K562 (cell line): ENCODE data around the gene ANAPC16. TPM values are rescaled to one million over a fixed set of nuclear protein-coding genes. Genes with fewer than 3 reads are reported as not detected.

Experiments
- ERF ChIP-seq: fragments of 450-650 bp; formaldehyde crosslinking; IDR thresholded peaks from 2 replicates; pipeline ENCODE4 v1.4.0; 2020; ENCODE audit warnings: mild to moderate bottlenecking, mixed read lengths
- SMARCA5 ChIP-seq: fragments of 450-650 bp; IDR thresholded peaks from 2 replicates; pipeline ENCODE4 v1.6.1; 2016
- polyA plus RNA-seq, 8 experiments: library from polyadenylated mRNA; depleted of rRNA in 4 of 8; stranded (reverse) in 5 of 8; unstranded in 3 of 8; fragments of >200 nt; fragmentation: Nextera tagmentation in 2 of 8; fragmentation: Illumina TruSeq in 1 of 8; extraction: Ambion mirVana in 2 of 8; extraction: Trizol in 1 of 8; gene quantifications; 2 replicates each; pipeline versions ENCODE4 v1.2.1 to v1.2.3, GENCODE V29; 2011 to 2014; ENCODE audit warnings: inconsistent platforms in 1 of 8, missing spikeins in 1 of 8
- total RNA-seq, 7 experiments: library from RNA; depleted of rRNA in 6 of 7; stranded (reverse); fragments of >200 nt in 6 of 7; fragmentation: Illumina TruSeq in 2 of 7; extraction: Trizol in 2 of 7; gene quantifications; 2 replicates each; pipeline versions ENCODE4 v1.2.1 to v1.2.3, GENCODE V29; 2011 to 2021; ENCODE audit warnings: low replicate concordance in 1 of 7
- TF ChIP-seq, protein P1 (sequence below): fragments of 250-450 bp; sonication (Bioruptor Pico); IDR thresholded peaks from 2 replicates; pipeline ENCODE4 v1.4.0; 2020
- TF ChIP-seq, protein P2 (sequence below): fragments of 450-650 bp; IDR thresholded peaks from 2 replicates; pipeline ENCODE4 v1.6.1; 2016; ENCODE audit warnings: mild to moderate bottlenecking, moderate library complexity
- TF ChIP-seq, protein P3 (sequence below): fragments of 450-650 bp; IDR thresholded peaks from 2 replicates; pipeline ENCODE4 v1.6.1; 2017; ENCODE audit warnings: antibody characterized with exemption

ANAPC16 gene
- total and polyA plus RNA-seq, 9 of the 15 experiments (the other 6 are each of a cell fraction or from before 2014, with no cell fraction given): 42.6 to 208 (median 108) TPM

GRCh38 chr10:72257051-72257892 lies 41.5 kb downstream of the ANAPC16 start (continued):
- TF ChIP-seq, protein P1, sequence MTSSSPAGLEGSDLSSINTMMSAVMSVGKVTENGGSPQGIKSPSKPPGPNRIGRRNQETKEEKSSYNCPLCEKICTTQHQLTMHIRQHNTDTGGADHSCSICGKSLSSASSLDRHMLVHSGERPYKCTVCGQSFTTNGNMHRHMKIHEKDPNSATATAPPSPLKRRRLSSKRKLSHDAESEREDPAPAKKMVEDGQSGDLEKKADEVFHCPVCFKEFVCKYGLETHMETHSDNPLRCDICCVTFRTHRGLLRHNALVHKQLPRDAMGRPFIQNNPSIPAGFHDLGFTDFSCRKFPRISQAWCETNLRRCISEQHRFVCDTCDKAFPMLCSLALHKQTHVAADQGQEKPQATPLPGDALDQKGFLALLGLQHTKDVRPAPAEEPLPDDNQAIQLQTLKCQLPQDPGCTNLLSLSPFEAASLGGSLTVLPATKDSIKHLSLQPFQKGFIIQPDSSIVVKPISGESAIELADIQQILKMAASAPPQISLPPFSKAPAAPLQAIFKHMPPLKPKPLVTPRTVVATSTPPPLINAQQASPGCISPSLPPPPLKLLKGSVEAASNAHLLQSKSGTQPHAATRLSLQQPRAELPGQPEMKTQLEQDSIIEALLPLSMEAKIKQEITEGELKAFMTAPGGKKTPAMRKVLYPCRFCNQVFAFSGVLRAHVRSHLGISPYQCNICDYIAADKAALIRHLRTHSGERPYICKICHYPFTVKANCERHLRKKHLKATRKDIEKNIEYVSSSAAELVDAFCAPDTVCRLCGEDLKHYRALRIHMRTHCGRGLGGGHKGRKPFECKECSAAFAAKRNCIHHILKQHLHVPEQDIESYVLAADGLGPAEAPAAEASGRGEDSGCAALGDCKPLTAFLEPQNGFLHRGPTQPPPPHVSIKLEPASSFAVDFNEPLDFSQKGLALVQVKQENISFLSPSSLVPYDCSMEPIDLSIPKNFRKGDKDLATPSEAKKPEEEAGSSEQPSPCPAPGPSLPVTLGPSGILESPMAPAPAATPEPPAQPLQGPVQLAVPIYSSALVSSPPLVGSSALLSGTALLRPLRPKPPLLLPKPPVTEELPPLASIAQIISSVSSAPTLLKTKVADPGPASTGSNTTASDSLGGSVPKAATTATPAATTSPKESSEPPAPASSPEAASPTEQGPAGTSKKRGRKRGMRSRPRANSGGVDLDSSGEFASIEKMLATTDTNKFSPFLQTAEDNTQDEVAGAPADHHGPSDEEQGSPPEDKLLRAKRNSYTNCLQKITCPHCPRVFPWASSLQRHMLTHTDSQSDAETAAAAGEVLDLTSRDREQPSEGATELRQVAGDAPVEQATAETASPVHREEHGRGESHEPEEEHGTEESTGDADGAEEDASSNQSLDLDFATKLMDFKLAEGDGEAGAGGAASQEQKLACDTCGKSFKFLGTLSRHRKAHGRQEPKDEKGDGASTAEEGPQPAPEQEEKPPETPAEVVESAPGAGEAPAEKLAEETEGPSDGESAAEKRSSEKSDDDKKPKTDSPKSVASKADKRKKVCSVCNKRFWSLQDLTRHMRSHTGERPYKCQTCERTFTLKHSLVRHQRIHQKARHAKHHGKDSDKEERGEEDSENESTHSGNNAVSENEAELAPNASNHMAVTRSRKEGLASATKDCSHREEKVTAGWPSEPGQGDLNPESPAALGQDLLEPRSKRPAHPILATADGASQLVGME (CRISPR knock-in tag): no peak
- TF ChIP-seq ERF (CRISPR knock-in tag) (no peak), SMARCA5 (no peak; the same call in 1 of the 2 replicates)
- TF ChIP-seq, protein P2, sequence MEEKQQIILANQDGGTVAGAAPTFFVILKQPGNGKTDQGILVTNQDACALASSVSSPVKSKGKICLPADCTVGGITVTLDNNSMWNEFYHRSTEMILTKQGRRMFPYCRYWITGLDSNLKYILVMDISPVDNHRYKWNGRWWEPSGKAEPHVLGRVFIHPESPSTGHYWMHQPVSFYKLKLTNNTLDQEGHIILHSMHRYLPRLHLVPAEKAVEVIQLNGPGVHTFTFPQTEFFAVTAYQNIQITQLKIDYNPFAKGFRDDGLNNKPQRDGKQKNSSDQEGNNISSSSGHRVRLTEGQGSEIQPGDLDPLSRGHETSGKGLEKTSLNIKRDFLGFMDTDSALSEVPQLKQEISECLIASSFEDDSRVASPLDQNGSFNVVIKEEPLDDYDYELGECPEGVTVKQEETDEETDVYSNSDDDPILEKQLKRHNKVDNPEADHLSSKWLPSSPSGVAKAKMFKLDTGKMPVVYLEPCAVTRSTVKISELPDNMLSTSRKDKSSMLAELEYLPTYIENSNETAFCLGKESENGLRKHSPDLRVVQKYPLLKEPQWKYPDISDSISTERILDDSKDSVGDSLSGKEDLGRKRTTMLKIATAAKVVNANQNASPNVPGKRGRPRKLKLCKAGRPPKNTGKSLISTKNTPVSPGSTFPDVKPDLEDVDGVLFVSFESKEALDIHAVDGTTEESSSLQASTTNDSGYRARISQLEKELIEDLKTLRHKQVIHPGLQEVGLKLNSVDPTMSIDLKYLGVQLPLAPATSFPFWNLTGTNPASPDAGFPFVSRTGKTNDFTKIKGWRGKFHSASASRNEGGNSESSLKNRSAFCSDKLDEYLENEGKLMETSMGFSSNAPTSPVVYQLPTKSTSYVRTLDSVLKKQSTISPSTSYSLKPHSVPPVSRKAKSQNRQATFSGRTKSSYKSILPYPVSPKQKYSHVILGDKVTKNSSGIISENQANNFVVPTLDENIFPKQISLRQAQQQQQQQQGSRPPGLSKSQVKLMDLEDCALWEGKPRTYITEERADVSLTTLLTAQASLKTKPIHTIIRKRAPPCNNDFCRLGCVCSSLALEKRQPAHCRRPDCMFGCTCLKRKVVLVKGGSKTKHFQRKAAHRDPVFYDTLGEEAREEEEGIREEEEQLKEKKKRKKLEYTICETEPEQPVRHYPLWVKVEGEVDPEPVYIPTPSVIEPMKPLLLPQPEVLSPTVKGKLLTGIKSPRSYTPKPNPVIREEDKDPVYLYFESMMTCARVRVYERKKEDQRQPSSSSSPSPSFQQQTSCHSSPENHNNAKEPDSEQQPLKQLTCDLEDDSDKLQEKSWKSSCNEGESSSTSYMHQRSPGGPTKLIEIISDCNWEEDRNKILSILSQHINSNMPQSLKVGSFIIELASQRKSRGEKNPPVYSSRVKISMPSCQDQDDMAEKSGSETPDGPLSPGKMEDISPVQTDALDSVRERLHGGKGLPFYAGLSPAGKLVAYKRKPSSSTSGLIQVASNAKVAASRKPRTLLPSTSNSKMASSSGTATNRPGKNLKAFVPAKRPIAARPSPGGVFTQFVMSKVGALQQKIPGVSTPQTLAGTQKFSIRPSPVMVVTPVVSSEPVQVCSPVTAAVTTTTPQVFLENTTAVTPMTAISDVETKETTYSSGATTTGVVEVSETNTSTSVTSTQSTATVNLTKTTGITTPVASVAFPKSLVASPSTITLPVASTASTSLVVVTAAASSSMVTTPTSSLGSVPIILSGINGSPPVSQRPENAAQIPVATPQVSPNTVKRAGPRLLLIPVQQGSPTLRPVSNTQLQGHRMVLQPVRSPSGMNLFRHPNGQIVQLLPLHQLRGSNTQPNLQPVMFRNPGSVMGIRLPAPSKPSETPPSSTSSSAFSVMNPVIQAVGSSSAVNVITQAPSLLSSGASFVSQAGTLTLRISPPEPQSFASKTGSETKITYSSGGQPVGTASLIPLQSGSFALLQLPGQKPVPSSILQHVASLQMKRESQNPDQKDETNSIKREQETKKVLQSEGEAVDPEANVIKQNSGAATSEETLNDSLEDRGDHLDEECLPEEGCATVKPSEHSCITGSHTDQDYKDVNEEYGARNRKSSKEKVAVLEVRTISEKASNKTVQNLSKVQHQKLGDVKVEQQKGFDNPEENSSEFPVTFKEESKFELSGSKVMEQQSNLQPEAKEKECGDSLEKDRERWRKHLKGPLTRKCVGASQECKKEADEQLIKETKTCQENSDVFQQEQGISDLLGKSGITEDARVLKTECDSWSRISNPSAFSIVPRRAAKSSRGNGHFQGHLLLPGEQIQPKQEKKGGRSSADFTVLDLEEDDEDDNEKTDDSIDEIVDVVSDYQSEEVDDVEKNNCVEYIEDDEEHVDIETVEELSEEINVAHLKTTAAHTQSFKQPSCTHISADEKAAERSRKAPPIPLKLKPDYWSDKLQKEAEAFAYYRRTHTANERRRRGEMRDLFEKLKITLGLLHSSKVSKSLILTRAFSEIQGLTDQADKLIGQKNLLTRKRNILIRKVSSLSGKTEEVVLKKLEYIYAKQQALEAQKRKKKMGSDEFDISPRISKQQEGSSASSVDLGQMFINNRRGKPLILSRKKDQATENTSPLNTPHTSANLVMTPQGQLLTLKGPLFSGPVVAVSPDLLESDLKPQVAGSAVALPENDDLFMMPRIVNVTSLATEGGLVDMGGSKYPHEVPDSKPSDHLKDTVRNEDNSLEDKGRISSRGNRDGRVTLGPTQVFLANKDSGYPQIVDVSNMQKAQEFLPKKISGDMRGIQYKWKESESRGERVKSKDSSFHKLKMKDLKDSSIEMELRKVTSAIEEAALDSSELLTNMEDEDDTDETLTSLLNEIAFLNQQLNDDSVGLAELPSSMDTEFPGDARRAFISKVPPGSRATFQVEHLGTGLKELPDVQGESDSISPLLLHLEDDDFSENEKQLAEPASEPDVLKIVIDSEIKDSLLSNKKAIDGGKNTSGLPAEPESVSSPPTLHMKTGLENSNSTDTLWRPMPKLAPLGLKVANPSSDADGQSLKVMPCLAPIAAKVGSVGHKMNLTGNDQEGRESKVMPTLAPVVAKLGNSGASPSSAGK: no peak
- TF ChIP-seq, protein P3, sequence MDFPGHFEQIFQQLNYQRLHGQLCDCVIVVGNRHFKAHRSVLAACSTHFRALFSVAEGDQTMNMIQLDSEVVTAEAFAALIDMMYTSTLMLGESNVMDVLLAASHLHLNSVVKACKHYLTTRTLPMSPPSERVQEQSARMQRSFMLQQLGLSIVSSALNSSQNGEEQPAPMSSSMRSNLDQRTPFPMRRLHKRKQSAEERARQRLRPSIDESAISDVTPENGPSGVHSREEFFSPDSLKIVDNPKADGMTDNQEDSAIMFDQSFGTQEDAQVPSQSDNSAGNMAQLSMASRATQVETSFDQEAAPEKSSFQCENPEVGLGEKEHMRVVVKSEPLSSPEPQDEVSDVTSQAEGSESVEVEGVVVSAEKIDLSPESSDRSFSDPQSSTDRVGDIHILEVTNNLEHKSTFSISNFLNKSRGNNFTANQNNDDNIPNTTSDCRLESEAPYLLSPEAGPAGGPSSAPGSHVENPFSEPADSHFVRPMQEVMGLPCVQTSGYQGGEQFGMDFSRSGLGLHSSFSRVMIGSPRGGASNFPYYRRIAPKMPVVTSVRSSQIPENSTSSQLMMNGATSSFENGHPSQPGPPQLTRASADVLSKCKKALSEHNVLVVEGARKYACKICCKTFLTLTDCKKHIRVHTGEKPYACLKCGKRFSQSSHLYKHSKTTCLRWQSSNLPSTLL: 0 out of 2 replicates have a peak, but pooled peaks have one; percentile 12
